ENCODE measurements around the gene SLC6A7.

SLC6A7 gene

DNA sequence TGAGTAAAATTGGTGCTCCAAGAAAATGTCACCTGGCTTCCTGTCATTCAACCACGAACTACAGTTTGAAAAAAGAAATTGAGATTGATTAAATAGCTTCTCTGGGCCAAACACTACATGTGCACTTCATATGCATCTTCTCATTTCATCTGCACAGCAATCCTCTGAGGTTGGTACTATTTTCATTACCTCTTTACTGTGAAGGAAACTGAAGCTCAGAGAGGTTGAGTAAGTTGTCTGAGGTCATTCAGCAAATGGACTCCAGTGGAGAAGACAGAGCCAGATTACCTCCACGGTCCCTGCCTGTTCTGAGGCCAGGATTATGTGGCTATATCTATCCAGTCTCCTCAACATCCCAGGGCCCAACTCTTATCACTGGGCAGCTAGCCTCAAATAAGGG lies 46.5 kb downstream of the SLC6A7 start:
- no peak for TF ChIP-seq GATA3 (IDR thresholded peaks at IDR 0.05; ENCODE audit: low read depth, low read length)
- no peak for TF ChIP-seq GATA2 (IDR thresholded peaks at IDR 0.05; ENCODE audit: low read depth, low read length)

DNA sequence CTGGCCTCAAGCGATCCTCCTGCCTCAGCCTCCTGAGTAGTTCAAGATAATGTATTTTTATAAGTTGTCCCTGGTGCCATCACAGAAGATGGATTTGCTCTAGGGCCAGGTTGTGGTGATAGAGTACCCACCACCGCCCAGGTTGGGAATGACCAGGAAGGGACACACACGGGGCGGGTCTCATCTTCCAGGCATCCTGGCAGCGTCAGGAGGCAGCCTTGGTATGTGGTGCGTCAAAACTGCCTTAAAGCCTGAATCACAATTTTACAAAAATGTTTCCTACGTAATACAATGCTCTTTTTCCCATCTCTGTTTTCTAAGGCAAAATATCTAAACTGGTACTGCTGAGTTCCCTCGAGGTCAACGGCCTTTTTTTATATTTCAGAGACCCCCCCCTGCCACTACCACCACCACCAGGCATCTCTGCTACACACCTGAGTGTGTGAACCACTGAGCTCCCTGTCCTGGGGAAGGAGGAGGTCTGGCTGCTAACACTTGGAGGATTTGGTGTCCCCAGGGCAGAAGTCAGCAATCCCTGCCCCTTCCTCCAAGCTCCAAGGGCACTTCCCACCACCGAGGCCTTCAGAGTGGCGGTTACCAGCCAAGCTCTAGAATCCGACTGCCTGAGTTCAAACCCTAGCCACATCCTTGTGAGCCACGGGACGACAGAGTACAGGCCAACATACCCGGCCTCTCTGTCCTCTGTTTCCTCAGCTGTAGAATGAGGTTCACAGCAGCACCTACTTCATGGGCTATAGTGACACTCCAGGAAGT lies 47.3 kb downstream of the SLC6A7 start:
- no peak for TF ChIP-seq GATA3 (IDR thresholded peaks at IDR 0.05; ENCODE audit: low read depth, low read length)
- no peak for TF ChIP-seq GATA2 (IDR thresholded peaks at IDR 0.05; ENCODE audit: low read depth, low read length)

DNA sequence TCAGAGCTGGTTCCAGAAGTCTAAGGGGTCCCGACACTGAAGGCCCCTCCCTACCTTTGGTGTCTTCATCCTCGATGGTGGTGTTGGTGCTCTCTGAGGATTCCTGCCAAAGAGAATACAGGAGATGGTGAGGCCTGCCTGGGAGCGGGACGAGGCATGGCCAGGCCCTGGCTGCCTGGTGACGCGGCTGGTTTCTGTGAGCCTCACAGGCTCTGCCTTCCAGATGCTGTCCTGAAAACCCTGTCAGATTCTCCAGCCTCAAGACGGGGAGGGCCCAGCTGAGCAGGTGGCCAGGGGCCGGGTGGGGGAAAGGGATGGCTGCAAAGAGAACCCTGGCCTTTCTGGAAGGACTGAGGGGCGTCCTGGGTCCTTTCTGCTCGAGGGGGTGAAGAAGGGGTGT lies 48.8 kb downstream of the SLC6A7 start:
- TF ChIP-seq GATA3 (IDR thresholded peaks at IDR 0.05; ENCODE audit: low read depth, low read length): no peak
- no peak for TF ChIP-seq GATA2 (IDR thresholded peaks at IDR 0.05; ENCODE audit: low read depth, low read length)

DNA sequence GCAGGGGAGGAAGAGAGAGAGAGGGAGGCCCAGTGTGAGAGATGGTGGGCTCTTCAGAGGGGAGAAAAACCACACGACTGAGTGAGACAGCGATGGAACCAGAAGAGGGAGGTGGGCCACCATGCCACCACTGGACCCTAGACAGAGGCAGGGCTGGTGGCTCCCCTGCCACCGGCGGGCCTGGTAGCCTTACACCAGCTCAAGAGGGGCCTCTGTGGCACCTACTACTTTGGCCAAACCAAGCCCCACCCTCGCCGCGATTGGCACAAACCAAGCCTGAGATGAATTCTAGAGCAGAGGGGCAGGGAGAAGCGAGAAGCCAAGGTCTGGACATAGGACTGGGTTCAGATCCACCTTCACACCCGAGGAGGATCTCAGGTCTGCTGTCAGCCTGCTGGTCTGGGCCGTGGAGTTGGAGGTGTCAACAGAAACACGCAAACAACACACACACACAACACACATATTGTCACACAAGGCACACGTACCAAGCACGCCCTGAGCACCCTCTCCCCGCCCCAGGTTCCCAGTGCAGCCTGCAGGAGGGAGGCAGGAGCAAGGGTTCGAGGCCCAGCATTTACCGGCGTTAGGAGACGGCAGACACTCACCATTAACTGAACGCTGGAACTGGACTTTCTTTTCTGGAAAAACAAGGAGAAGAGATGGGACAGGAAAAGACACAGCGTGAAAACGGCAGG lies 49.4 kb downstream of the SLC6A7 start:
- TF ChIP-seq GATA3 (IDR thresholded peaks at IDR 0.05; ENCODE audit: low read depth, low read length): no peak
- no peak for TF ChIP-seq GATA2 (IDR thresholded peaks at IDR 0.05; ENCODE audit: low read depth, low read length)

DNA sequence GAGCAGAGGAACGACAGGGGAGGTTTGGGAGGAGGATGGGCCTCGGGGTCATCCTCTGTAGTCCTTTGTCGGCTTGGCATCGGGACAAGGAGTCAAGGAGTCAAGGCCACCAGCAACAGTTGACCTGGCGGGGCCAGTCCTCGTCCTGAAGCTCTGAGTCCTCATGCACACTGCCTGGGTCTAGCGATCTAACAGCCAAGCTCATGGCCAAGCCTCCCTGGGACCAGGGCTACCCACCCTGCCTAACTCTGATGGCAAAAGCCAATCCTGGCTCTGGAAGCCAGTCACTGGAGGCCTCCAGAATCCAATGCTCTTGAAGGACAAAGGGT lies 49.9 kb downstream of the SLC6A7 start:
- TF ChIP-seq GATA2 (IDR thresholded peaks at IDR 0.05; ENCODE audit: low read depth, low read length) (no peak), GATA3 (IDR thresholded peaks at IDR 0.05; ENCODE audit: low read depth, low read length) (no peak)

DNA sequence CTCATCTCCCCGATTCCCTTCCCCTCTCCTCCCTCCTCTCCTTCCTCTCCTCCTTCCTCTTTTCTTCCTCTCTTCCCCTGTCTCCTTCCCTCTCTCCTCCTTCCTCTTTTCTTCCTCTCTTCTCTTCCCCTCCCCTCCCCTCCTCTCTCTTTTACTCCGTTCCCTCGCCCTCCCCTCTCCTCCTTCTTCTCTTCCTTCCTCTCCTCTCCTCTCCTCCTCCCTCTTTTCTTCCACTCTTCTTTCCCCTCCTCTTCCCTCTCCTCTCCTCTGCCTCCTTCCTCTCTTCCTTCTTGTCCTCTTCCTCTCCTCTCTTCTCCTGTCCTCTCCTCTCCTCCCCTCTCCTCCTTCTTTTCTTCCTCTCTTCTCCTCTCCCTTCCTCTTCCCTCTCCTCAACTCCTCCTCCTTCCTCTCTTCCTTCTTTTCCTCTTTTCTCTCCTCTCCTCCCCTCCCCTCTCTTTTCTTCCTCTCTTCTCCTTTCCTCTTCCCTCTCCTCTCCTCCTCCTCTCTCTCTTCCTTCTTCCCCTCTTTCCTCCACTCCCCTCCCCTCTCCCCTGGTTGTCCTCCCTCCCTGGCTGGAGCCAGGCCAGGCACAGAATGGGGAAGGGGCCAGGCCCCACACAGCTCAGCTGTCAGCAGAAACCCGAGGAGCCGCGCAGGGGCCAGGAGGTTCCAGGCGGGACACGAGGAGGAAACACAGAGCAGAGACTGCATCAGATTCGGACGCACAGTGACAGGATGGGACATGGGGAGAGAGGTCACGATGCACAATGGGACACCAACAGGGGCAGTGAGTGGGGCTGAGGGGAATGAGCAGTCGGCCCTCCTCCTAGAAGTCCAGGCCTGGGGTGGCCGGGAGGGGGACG lies 51.7 kb downstream of the SLC6A7 start:
- TF ChIP-seq GATA2 (IDR thresholded peaks at IDR 0.05; ENCODE audit: low read depth, low read length) (no peak), GATA3 (IDR thresholded peaks at IDR 0.05; ENCODE audit: low read depth, low read length) (no peak)

DNA sequence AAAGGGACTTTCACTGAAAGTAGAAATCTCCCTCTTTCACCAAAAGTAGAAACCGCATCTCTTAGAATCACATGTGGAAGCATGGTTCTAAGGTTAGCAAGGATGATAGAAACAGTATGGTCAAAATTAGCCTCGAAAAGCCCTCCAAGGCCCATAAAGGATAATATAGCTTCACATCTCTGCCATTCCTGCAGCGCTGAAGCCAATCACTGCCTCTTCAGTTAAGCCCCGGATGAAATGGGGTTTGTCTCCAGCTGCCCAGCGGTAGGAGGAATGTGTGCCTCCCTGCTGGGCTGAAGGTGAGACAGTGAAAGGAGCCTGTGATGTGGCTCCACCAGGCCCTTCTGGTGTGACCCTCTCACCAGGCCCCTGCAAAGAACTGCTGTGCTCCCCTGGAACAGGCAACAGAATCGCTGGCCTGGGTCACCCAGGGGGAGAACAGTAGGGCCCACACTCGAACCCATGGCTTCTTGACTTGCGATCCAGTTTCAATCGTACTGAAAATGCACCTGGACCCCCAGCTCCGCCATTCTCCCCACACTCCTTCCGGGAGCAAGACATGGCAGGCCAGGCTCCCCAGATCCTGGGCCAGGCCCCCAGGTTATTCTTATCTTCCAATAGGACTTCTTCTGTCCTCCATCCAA lies 52.5 kb downstream of the SLC6A7 start:
- no peak for TF ChIP-seq GATA3 (IDR thresholded peaks at IDR 0.05; ENCODE audit: low read depth, low read length)
- no peak for TF ChIP-seq GATA2 (IDR thresholded peaks at IDR 0.05; ENCODE audit: low read depth, low read length)

DNA sequence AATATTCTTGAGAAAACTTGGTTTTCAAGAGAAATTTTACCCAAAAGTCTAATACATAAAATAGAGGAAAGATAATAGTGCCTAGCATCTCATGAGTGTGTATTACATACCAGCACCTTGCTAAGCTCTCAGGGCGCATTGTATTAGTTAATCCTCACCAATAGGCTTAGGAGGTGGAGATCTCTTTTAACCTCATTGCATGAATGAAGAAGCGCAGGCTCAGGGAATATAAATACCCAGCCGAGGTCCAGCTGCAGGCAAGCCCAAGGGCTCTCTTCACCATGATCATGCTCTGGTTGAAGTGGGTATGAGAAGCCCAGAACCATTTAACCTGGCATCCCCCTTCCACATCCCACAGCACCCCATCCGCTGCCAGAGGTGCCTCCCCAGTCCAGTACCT lies 53.7 kb downstream of the SLC6A7 start:
- TF ChIP-seq GATA3 (IDR thresholded peaks at IDR 0.05; ENCODE audit: low read depth, low read length) (no peak), GATA2 (IDR thresholded peaks at IDR 0.05; ENCODE audit: low read depth, low read length) (no peak)

DNA sequence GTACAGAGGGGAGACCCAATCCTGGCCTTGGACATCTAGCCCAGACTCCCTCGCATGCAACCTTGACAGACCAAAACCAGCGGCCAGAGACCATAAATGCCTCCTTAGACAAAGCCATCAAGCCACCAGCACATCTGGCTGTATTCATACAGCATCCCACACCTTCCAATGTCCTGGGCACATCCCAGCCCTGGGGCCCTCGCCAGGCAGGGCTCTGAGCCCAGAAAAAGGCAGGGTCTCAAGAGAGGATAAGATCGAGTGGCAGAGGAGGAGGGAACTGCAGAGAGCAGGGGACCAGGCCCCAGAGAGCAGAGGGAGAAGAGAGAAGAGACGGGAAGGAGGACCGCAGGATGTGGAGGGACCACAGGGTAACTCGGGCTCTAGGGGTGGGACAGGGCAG lies 54.3 kb downstream of the SLC6A7 start:
- TF ChIP-seq GATA3 (IDR thresholded peaks at IDR 0.05; ENCODE audit: low read depth, low read length) (no peak), GATA2 (IDR thresholded peaks at IDR 0.05; ENCODE audit: low read depth, low read length) (no peak)

DNA sequence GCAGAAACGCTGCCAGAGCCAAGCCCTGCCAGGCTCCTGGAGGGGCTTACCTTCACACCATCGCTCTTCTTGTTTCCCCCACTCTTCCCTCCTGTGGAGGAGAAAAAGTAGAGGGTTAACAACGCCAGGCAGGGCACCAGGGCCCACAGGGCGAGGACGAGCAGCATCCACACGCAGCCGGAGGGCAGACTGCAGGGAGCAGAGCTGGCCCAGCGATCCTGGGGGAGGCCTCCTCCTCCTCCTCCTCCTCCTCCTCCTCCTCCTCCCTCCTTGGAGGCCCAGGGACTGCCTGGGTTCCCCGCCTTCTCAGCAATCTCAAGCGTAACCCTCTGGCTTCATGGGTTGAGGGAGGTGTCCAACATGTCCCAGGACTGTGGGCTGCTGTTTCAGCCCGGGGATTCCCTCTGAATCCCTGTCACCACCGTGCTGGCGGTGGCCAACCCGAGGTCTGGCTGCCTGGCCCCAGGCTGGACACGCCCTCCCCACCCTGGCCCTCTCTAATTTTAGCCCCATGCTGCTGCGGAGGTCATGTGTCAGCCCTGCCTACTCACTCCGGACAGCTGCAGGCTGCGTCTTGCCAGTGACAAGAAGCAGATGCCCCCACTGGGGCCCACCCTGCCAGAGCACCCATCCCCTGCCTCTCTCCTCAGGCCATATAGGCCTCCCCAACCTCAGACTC lies 55.4 kb downstream of the SLC6A7 start:
- TF ChIP-seq GATA3 (IDR thresholded peaks at IDR 0.05; ENCODE audit: low read depth, low read length): no peak
- no peak for TF ChIP-seq GATA2 (IDR thresholded peaks at IDR 0.05; ENCODE audit: low read depth, low read length)

DNA sequence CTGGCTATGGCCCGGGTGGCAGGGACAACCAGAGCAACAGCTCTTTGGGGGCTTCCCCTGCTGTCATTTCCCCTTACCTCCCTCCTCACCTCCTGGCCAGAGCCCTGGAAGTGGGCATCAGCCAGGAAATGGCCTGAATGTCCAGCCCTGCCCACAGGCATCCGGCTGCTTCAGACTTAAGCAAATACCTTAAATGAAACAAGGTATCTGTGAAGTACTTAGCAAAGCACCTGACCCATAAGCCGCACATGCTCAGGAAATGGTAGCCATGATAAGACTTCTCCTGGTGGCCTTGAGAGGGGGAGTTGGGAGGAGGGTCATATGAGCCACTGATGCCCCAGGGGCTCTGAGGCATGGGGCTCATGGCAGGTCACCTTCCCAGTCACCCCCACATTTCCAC lies 55.9 kb downstream of the SLC6A7 start:
- TF ChIP-seq GATA3 (IDR thresholded peaks at IDR 0.05; ENCODE audit: low read depth, low read length) (no peak), GATA2 (IDR thresholded peaks at IDR 0.05; ENCODE audit: low read depth, low read length) (no peak)

DNA sequence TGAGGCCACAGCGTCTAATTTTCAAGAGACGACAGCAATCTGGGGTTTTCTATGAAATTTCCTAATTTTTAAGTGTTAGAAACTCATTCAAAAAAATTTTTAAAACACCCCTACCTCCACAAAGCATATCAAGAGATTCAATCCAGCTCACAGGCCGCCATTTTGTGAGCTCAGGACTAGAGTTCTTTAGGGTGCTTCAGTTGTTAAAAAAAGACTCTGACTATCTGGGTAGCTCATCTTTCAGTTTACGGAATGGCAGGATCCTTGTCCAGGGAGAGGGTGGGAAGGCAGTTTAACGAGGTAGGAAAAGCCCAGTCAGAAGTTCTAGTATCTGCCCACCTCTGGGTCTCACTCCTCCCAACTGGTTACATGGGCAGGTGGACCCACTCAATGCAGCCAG lies 56.6 kb downstream of the SLC6A7 start:
- no peak for TF ChIP-seq GATA2 (IDR thresholded peaks at IDR 0.05; ENCODE audit: low read depth, low read length)
- no peak for TF ChIP-seq GATA3 (IDR thresholded peaks at IDR 0.05; ENCODE audit: low read depth, low read length)

DNA sequence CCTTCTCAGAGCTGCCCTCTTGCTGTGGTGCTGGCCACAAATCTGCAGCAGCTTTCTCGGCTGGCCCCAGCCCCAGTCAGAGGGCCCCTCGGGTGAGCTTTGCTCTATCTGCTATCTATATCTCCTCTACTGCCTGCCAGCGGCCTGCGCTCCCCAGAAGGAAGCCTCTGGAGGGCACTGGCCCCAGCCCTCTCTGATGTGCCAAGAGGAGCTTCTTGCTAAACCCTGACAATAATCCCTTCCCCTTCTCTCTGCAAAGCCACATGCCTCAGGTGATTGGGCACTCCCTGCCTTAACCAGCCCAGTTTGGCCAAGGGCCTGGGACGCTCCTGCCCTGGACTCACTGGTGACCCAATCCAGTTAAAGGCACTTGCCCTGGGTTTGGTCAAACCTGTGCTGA lies 57.0 kb downstream of the SLC6A7 start:
- no peak for TF ChIP-seq GATA3 (IDR thresholded peaks at IDR 0.05; ENCODE audit: low read depth, low read length)
- no peak for TF ChIP-seq GATA2 (IDR thresholded peaks at IDR 0.05; ENCODE audit: low read depth, low read length)
